Neuronal stem cell (in vitro differentiated cells): Measurements from ENCODE around the gene KRTAP4-4.
A peak's percentile ranks its signal among the peaks of the same experiment; 100 is the strongest.
"Not testable (repeated sequence)": the region's sequence is repeated elsewhere in the genome, so short reads cannot be mapped to it uniquely, and the experiment has no call there.

Experiments
- DNase-seq: peaks from one replicate; pipeline ENCODE4 v3.0.0-alpha.2; 2013; ENCODE audit warnings: low spot score
- H2AFZ ChIP-seq: one replicate; pipeline ENCODE4 v1.6.1; 2013; ENCODE audit warnings: mild to moderate bottlenecking, low read length, inconsistent platforms
- H2AK5ac ChIP-seq: 2 replicates; pipeline ENCODE4 v1.6.1; 2013; ENCODE audit warnings: low read depth, mild to moderate bottlenecking, inconsistent platforms, low read length, moderate library complexity, mixed read lengths
- H2BK120ac ChIP-seq: 2 replicates; pipeline ENCODE4 v1.6.1; 2013; ENCODE audit warnings: low read depth, mild to moderate bottlenecking, inconsistent platforms, low read length, moderate library complexity, mixed read lengths
- H2BK12ac ChIP-seq: one replicate; pipeline ENCODE4 v1.6.1; 2013; ENCODE audit warnings: low read length, inconsistent platforms
- H2BK15ac ChIP-seq: 2 replicates; pipeline ENCODE4 v1.6.1; 2013; ENCODE audit warnings: mild to moderate bottlenecking, low read length, inconsistent platforms, mixed read lengths
- H2BK5ac ChIP-seq: one replicate; pipeline ENCODE4 v1.6.1; 2013; ENCODE audit warnings: inconsistent platforms, mild to moderate bottlenecking, low read length, moderate library complexity
- H3K14ac ChIP-seq: one replicate; pipeline ENCODE4 v1.6.1; 2013; ENCODE audit warnings: low read length, inconsistent platforms
- H3K18ac ChIP-seq: 2 replicates; pipeline ENCODE4 v1.6.1; 2013; ENCODE audit warnings: low read length, inconsistent platforms
- H3K23ac ChIP-seq: 2 replicates; pipeline ENCODE4 v1.6.1; 2013; ENCODE audit warnings: low read depth, mild to moderate bottlenecking, mixed read lengths, low read length, inconsistent platforms; ENCODE audit not compliant: poor library complexity
- H3K27ac ChIP-seq: replicated peaks from 3 replicates; pipeline ENCODE4 v1.5.1; 2013; ENCODE audit warnings: low read length, inconsistent platforms
- H3K27me3 ChIP-seq, 3 experiments: 2 replicates each; pipeline ENCODE4 v1.6.1; 2013; ENCODE audit warnings: low read length in 3 of 3, mild to moderate bottlenecking in 2 of 3, inconsistent platforms in 1 of 3, low read depth in 1 of 3, mixed read lengths in 1 of 3, moderate library complexity in 1 of 3; ENCODE audit not compliant: control insufficient read depth in 3 of 3, insufficient read depth in 3 of 3
- H3K36me3 ChIP-seq, 2 donors: replicated peaks in 1 of 2; 2 replicates each; pipeline ENCODE4 v1.6.1; 2013; ENCODE audit warnings: low read length in 2 of 2; ENCODE audit not compliant: control insufficient read depth in 2 of 2, insufficient read depth in 2 of 2
- H3K4ac ChIP-seq: 2 replicates; pipeline ENCODE4 v1.6.1; 2013; ENCODE audit warnings: inconsistent platforms, mild to moderate bottlenecking, low read length, moderate library complexity
- H3K4me1 ChIP-seq, 2 donors: 1 replicate in 1 of 2; 2 replicates in 1 of 2; pipeline ENCODE4 v1.6.1; 2013; ENCODE audit warnings: low read length in 2 of 2, low read depth in 1 of 2; ENCODE audit not compliant: control insufficient read depth in 2 of 2, insufficient read depth in 1 of 2
- H3K4me2 ChIP-seq: one replicate; pipeline ENCODE4 v1.6.1; 2013; ENCODE audit warnings: mild to moderate bottlenecking, low read length, inconsistent platforms; ENCODE audit not compliant: insufficient read depth, poor library complexity, severe bottlenecking
- H3K4me3 ChIP-seq, 2 donors: 2 replicates each; pipeline ENCODE4 v1.5.1; 2013; ENCODE audit warnings: low read length in 2 of 2, mild to moderate bottlenecking in 2 of 2, inconsistent platforms in 1 of 2, moderate library complexity in 1 of 2
- H3K79me1 ChIP-seq: one replicate; pipeline ENCODE4 v1.6.1; 2013; ENCODE audit warnings: low read depth, mild to moderate bottlenecking, inconsistent platforms, low read length, moderate library complexity
- H3K9ac ChIP-seq: one replicate; pipeline ENCODE4 v1.6.1; 2013; ENCODE audit warnings: mild to moderate bottlenecking, low read depth, low read length, inconsistent platforms; ENCODE audit not compliant: poor library complexity
- H3K9me3 ChIP-seq, 2 donors: replicated peaks in 1 of 2; 2 replicates each; pipeline versions ENCODE3 to v1.6.1; 2013; ENCODE audit warnings: low read length in 2 of 2, mild to moderate bottlenecking in 2 of 2, inconsistent platforms in 1 of 2, low read depth in 1 of 2, mixed read lengths in 1 of 2, moderate library complexity in 1 of 2; ENCODE audit not compliant: control insufficient read depth in 2 of 2, insufficient read depth in 1 of 2
- H4K8ac ChIP-seq: one replicate; pipeline ENCODE4 v1.6.1; 2013; ENCODE audit warnings: low read depth, mild to moderate bottlenecking, inconsistent platforms, low read length, moderate library complexity
- H4K91ac ChIP-seq: one replicate; pipeline ENCODE4 v1.6.1; 2013; ENCODE audit warnings: low read length, low read depth, mild to moderate bottlenecking, inconsistent platforms; ENCODE audit not compliant: poor library complexity
- WGBS, 2 donors: extraction: QIAGEN DNeasy Blood & Tissue Kit; methylation state at CpG; one replicate each; pipeline ENCODE4 v1.1.7; 2013; ENCODE audit warnings: missing lambda C conversion rate in 2 of 2, mixed read lengths in 1 of 2; ENCODE audit not compliant: insufficient read length in 2 of 2, insufficient replicate concordance in 1 of 2; ENCODE audit errors: extremely low coverage in 2 of 2; 5-methylcytosine and 5-hydroxymethylcytosine counted together

The KRTAP4-4 gene

DNA sequence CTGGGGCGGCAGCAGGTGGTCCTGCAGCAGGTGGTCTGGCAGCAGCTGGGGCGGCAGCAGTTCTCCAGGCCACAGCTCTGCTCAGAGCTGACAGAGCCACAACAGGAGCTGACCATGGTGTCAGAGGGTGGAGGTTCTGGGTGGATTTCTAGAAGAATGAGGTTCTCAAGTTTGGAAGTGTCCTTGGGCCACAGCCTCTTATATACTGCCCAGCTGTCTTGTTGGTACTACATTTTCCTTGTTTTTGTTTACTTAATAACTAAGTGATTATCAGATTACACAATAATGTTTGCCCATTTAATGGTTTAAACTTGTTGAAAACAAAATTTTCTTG, 10.9 kb downstream of the KRTAP4-4 start, which contains the start of gene KRTAP4-5:
Gene KRTAP4-5, minus strand, starts transcription at position 174 of the 334 bp plus-strand sequence. Its CDS starts 58 bp downstream, at position 116.
- Histone ChIP-seq H3K79me1 (no peaks in the 10 kb centered on the region), H3K9ac (no peak within 1 kb of the TSS), H3K4me3 (no peak within 1 kb of the TSS), H3K4me2 (no peak within 1 kb of the TSS), H4K91ac (peak within 1 kb of the TSS; percentile 30), H2BK120ac (no peak within 1 kb of the TSS), H4K8ac (peak within 1 kb of the TSS; percentile 17), H3K27me3 (no peaks in the 10 kb centered on the region), H2AK5ac (no peak within 1 kb of the TSS), H2BK5ac (no peak within 1 kb of the TSS), H3K36me3 (no peaks in the 10 kb centered on the region), H2BK12ac (no peak within 1 kb of the TSS), H3K4me1 (no peaks in the 10 kb centered on the region), H2BK15ac (no peak within 1 kb of the TSS), H3K4ac (no peak within 1 kb of the TSS), H3K27ac (no peak within 1 kb of the TSS), H3K18ac (peak within 1 kb of the TSS; percentile 38), H3K9me3 (no peaks in the 10 kb centered on the region), H3K23ac (no peak within 1 kb of the TSS), H3K14ac (peak within 1 kb of the TSS; percentile 21), H2AFZ (no peak within 1 kb of the TSS)
- DNase-seq = no peak
- no CpG with 5 or more reads among the region's 2 CpGs for WGBS, 2 donors

DNA sequence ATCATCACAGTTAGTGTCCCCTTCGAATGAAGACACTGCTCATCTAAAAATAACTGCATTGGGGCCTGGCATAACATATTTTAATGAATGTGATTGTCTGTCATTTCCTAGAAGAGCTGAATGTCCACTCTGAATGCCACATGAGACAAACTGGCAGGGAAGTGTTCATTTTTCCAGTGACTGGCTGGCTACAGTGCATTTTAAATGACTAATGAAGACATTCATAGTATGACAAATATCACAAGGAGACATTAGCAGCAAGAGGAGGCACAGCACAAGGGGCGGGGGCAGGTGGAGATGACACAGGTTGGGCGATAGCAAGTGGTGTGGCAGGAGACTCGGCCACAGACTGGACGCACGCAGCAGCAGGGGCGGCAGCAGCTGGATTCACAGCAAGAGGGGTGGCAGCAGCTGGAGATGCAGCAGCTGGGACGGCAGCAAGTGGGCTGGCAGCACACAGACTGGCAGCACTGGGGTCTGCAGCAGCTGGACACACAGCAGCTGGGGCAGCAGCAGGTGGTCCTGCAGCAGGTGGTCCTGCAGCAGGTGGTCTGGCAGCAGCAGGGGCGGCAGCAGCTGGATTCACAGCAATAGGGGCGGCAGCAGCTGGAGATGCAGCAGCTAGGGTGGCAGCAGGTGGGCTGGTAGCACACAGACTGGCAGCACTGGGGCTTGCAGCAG, 11.4 kb downstream of the KRTAP4-4 start:
- H3K4me2 ChIP-seq, H2AK5ac ChIP-seq, H3K4ac ChIP-seq, H2BK12ac ChIP-seq, H3K4me1 ChIP-seq, H2AFZ ChIP-seq, H3K4me3 ChIP-seq, H3K36me3 ChIP-seq, H2BK120ac ChIP-seq, H3K79me1 ChIP-seq, H3K9me3 ChIP-seq, H3K23ac ChIP-seq, H3K27ac ChIP-seq, H2BK5ac ChIP-seq, DNase-seq, H3K9ac ChIP-seq, H3K27me3 ChIP-seq, H2BK15ac ChIP-seq: not testable (repeated sequence)
- Histone ChIP-seq H4K91ac (peak overlapping the region; percentile 30), H4K8ac (peak overlapping the region; percentile 17), H3K18ac (peak overlapping the region; percentile 38), H3K14ac (peak overlapping the region; percentile 21)
- WGBS, 2 donors = no CpG with 5 or more reads among the region's 10 CpGs

DNA sequence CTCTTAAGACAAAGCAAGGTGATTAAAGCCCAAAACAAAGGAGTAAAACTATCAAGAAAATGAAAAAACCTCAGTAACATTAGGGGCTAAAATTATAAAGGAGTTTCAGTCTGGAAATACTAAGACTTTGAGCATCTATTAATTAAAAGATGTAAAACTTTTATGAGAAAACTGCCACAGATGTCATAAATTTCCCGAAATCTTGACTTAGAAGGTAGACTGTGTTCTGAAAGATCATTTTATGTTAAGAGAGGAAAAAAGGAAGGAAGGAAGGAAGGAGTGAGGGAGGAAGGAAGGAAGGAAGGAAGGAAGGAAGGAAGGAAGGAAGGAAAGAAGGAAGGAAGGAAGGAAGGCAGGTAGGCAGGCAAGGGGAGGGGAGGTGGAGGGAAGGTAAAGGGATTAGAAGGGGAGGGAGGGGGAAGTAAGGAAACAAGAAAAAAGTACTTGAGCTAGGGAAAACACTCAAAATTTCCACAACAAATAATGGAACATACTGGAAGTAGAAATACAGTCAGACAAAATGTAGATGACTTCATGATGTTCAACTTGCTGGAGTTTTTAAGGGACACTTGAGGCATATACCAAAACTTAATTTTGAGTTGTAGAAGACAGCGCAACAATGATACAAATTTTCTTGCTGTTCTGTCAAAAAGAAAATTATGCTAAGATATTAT, 12.9 kb downstream of the KRTAP4-4 start:
- Histone ChIP-seq H2BK15ac (no peak overlapping the region), H3K4me1 (no peaks in the 10 kb centered on the region), H2BK12ac (no peak overlapping the region), H3K36me3 (no peaks in the 10 kb centered on the region), H4K91ac (no peak overlapping the region), H4K8ac (no peak overlapping the region), H3K4me3 (no peak overlapping the region), H3K14ac (no peak overlapping the region), H2BK5ac (no peak overlapping the region), H2AFZ (no peak overlapping the region), H3K4me2 (no peak overlapping the region), H2BK120ac (no peak overlapping the region), H3K9me3 (no peaks in the 10 kb centered on the region), H3K4ac (no peak overlapping the region), H3K9ac (no peak overlapping the region), H2AK5ac (no peak overlapping the region), H3K79me1 (no peaks in the 10 kb centered on the region), H3K18ac (no peak overlapping the region), H3K27me3 (no peaks in the 10 kb centered on the region), H3K27ac (no peak overlapping the region), H3K23ac (no peak overlapping the region)
- DNase-seq = no peak
- no CpG with 5 or more reads among the region's 2 CpGs for WGBS, 2 donors

DNA sequence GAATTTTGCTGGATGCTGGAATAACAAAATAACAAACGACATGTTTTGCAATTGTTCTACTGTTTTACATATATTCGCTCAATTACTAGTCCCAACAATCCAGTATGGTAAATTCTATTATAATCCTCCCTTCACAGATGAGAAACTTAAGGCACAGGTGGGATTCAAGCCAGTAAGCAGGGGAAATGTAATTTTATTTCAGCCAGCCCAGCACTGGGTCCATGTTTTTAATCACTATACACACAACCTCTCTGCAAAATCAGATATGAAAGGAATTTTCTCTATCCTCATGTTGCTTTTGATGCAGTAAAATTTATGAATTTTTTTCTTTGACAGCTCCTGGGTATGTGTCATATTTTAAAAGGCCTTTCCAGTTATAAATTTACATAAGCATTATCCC, 15.3 kb downstream of the KRTAP4-4 start:
- Histone ChIP-seq H3K9me3 (no peaks in the 10 kb centered on the region), H3K14ac (no peak overlapping the region), H2BK15ac (no peak overlapping the region), H3K4me2 (no peak overlapping the region), H3K18ac (no peak overlapping the region), H3K4me1 (no peaks in the 10 kb centered on the region), H4K8ac (no peak overlapping the region), H3K27me3 (no peaks in the 10 kb centered on the region), H3K4ac (no peak overlapping the region), H3K9ac (no peak overlapping the region), H3K23ac (no peak overlapping the region), H2BK5ac (no peak overlapping the region), H3K4me3 (no peak overlapping the region), H3K27ac (no peak overlapping the region), H4K91ac (no peak overlapping the region), H2BK12ac (no peak overlapping the region), H2BK120ac (no peak overlapping the region), H2AFZ (no peak overlapping the region), H2AK5ac (no peak overlapping the region), H3K79me1 (no peaks in the 10 kb centered on the region), H3K36me3 (no peaks in the 10 kb centered on the region)
- no CpG with 5 or more reads among the region's 2 CpGs for WGBS, 2 donors
- no peak for DNase-seq
